NCI-H2081 treated with DMSO at 0.1 percent for 48 hours (cell line): ENCODE results near the gene PLEKHO1.
A peak's percentile ranks its signal among the peaks of the same experiment; 100 is the strongest.
"Not testable (repeated sequence)": the region's sequence is repeated elsewhere in the genome, so short reads cannot be mapped to it uniquely, and the experiment has no call there.

Experiments used
- DNase-seq: peaks from one replicate; lab custom pipeline; 2025; lab: John Stamatoyannopoulos, UW

PLEKHO1 gene

DNA sequence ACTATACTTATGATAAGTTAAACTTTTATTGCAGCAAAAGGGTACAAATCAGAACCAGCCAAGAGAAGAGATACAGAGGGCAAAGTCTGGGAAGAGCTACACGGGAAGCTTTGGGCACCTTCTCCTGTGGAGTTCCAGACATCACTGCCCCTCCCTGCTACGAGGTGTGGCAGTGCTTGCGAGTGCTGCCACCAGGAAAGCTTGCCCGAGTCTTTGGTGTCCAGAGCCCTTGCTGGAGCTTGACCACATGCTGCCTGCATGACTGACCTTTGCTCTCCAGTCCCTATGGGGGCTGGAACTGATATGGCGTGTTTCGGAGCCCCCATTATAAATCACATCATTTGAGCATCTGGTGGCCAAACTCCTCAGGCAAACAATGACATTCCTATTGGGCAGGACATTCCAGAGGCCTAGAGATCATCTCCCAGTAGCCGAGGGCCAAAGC lies 23.4 kb downstream of the PLEKHO1 start:
- no peak for DNase-seq

DNA sequence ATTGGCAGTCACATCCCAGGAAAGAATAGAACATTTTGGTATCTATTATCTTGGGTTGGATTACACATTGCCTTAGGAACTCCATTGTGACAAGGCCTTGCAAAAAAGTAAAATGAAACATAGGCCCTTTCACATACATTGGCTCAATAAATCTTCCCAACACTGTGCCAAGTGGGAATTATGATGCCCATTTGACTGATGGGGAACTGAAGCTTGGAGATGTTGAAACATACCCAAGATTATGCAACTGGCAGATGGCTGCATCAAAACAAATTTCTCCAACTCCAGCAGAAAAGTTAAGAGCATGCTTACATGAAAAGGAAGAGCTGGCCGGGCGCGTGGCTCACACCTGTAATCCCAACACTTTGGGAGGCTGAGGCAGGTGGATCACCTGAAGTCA lies 26.9 kb downstream of the PLEKHO1 start:
- no peak for DNase-seq

DNA sequence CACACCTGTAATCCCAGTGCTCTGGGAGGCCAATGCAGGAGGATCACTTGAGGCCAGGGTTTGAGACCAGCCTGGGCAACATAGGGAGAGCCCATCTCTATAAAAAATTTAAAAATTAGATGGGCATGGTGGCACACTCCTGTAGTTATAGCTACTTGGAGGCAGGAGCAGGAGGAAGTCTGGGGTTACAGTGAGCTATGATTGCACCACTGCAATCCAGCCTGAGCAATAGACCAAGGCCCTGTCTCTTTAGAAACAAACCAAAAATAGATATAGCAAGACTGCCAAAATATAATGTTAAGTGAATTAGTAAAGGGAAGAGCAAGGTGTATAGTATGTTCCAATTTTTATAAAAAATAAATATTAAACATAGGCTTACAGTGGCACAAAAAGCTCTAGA lies 28.8 kb downstream of the PLEKHO1 start:
- no peak for DNase-seq

DNA sequence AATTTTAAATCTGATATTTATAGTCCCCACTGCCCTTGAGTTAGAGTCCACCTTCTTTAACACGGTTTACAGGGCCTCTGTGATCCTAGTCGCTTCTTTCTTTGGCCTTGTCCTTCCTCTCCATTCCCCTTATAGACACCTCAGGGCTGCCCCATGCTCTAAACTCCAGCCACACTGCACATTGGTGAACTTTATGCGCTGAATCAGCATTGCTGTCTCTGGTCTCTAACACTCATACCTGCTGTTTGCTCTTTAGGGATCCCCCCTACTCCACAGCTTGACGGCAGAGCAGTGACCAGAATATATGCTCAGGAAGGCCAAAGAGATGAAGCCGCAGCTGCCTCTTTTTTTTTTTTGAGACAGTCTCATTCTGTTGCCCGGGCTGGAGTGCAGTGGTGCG lies 30.2 kb downstream of the PLEKHO1 start:
- no peak for DNase-seq

DNA sequence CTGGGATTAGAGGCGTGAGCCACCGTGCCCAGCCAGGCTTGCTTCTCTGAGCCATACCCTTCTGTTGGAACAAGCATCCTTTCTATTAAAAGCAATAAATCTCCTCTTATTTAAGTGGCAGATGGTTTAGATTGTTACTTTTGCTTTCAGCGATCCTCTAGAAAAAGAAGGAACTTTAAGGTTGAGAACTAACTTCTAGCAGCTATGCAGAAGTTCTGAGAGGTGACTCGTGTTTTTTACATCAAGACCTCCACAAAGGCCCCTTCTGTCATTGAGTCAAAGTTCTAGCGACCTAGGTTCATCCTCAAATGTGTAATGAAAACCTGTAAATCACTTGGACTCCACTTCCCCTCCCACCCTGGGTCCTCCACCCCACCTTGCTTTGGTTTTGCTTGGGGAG lies 30.8 kb downstream of the PLEKHO1 start:
- no peak for DNase-seq

DNA sequence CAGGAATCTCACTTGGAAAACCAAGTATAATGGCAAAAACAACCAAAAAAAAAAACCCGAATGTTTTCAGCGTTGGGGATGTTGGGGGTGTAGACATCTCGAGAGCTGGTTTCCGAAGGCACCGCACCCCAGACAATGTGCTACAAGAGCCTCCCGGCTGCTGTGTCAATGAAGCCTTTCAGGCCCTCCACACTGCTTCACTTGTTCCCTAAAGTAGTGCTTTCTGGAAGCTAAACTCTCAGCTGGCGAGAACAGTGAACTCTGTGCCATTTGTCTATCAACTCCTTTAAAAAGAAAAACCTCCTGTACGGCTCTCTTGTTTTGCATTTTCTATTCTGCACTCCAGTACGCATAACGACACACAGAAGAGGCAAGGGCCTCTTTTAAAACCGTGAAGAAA lies 32.5 kb downstream of the PLEKHO1 start:
- no peak for DNase-seq

DNA sequence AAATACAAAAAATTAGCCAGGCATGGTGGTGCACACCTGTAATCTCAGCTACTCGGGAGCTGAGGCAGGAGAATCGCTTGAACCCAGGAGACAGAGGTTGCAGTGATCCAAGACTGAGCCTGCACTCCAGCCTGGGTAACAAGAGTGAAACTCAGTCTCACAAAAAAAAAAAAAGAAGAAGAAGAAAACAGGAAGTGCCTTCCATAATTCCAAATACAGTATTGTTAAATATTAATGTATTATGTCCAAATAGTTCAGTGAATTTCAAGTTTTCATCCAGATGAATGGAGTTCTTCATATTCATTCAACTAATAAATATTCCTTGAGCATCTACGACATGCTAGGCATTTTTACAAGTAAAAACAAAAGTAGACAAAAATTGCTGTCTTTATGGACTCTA lies 33.3 kb downstream of the PLEKHO1 start:
- DNase-seq = no peak

DNA sequence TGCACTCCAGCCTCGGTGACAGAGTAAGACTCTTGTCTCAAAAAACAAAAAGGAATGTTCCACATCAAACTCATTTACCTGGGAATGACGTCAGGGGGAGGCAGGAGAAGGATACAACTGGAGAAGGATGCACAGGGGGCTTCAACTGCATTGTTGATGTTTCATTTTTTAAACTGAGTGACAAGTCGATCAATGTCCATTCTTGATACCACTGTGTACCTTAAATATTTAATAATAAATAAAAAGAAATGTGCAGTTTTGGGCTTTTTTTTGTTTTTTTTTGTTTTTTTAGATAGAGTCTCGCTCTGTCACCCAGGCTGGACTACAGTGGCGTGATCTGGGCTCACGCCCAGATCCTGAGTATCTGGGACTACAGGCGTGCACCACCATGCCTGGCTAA lies 35.8 kb downstream of the PLEKHO1 start:
- no peak for DNase-seq

DNA sequence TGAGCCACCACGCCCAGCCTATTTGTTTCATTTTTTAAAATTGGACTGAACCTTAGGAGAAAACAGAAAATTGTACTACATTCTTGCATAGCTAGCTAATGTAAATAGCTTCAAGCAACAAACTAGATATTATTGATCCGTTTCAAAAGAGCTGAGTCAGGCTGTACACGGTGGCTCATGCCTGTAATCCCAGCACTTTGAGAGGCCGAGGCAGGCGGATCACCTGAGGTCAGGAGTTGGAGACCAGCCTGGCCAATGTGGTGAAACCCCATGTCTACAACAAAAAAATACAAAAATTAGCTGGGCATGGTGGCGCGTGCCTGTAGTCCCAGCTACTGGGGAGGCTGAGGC lies 36.7 kb downstream of the PLEKHO1 start:
- DNase-seq = not testable (repeated sequence)

DNA sequence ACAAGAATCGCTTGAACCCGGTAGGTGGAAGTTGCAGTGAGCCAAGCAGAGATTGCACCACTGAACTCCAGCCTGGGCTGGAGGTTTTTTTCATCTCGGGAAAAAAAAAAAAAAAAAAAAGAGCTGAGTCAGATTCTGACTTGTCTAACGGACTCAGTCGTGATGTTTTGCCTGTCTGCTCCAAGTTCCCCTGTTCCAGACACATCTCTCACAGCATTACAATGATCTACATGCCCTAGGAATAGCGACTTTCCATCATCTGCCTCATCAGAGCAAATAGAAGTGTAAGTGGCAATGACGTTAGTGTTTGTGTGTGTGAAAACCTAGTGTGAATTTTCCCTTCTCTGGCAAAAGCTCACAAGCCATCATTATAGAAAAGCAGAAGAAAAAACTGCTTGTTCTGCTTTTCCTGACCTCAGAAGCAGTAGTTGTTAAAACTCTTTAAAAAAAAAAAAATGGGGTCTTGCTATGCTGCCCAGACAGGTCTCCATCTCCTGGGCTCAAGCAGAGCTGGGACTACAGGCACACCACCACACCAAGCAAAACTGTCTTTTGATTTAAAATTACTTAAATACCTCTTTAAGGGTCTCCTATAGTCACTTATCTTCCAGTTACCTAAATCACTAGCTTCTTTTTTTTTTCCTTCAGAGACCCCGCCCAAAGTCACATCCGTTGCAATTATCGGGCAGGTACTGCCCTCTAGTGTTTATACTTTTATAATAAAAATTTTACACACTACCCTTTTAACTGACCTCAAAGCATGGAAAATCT lies 37.3 kb downstream of the PLEKHO1 start:
- DNase-seq = peak; percentile 47

DNA sequence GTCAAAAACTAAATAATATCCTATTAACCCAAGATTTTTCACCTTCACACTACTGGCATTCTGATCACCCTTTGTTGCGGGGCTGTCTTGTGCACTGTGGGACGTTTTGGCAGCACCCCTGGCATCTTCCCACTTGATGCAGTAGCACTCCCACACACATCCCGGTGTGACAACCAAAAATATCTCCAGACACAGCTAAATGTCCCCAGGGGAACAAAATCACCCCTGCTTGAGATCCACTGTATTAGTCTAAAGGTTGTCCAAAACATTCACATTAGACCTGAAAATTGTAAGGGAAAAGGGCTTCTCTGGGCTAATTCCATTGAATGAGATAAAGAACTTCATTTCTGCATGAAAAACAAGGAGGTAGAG lies 37.8 kb downstream of the PLEKHO1 start:
- no peak for DNase-seq

DNA sequence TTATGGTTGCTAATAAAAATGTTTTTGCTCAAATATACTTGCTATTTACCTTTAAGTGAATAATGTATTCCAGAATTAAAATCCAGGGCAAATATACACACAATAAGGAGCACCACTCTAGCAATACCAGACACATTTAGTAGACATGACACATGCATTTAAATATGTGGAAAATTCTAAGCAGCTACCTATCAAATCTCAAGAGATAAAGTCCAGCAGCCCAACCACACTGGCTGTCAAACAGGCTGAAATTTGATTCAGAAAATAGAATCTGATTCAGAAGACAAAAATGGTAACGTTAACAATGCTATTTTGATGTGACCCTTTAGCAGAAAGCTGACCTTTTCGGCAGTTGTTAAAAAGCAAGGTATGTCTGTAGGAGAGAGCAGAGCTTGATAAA lies 42.3 kb downstream of the PLEKHO1 start:
- DNase-seq = no peak

DNA sequence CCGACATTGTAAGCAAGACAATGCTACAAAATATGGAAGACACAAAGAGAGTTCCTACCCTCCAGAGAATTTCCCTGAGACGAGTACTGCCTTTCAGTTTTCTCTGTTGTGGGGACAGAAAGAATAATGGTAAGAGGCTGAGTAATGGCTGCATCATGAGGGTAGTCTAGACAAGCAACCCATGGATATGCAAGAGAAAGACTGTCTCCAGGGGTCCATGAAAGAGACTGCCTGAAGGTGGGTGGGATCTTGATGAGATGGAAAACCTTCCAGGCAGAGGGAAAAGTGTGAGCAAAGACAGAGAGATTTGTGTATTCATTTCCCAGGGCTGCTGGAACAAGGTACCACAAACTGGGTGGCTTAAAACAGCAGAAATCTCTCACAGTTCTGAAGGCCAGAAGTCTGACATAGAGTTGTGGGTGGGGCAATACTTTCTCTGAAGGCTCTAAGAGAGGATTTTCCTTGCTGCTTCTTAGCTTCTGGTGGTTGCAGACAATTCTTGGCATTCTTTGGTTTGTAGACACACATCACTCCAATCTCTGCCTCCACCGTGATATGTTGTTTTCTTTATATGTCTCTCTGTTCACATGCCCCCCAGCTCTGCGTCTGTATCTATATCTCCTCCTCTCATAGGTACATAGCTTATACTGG lies 44.8 kb downstream of the PLEKHO1 start:
- no peak for DNase-seq

DNA sequence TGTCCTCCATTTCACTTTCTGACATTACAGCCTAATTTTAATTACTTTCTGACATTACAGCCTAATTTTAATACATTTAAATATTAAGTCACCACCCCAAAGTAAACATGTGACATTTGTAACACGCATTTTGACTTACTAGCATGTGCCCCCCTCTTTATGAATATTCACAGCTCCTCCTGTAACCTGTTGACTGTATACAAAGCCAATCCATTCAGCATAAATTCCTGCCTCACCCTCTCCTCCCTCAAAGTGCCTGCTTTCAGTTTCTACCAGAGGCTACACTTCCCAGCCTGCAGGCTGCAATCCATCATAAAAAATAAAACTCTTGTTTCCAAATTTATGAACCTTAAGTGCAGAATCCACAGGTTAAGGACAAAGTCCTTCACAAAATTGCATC lies 46.7 kb downstream of the PLEKHO1 start:
- DNase-seq = no peak

DNA sequence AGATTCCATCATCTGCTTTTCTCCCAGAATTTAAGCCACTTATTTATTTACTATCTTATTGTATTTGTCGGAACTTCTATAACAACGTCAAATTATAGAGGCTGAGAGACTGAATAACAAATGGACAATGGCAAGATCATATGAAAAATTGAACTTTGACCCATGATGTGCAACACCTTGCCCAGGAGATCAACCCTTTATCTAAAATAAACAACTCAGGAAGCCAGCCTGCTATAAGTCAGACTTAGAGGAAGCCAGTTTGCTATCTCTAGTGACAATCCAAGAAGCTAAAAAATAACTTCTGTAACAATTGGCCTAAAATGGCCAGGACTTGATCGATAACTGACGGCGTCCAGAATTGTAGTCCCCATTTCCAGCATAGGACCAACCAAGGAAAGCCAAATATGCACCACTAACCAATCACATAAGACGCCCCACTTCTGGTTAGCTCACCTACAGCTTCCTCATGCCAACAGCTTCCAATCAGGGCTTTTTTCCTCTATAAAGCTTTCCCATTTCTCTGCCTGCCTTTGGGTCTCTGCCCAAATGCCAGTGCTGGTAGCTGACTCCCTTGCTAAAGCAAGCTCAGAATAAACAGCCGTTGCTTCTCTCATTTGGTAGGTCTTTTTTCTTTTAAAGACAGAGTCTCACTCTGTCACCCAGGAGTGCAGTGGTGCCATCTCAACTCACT lies 57.7 kb downstream of the PLEKHO1 start:
- no peak for DNase-seq

DNA sequence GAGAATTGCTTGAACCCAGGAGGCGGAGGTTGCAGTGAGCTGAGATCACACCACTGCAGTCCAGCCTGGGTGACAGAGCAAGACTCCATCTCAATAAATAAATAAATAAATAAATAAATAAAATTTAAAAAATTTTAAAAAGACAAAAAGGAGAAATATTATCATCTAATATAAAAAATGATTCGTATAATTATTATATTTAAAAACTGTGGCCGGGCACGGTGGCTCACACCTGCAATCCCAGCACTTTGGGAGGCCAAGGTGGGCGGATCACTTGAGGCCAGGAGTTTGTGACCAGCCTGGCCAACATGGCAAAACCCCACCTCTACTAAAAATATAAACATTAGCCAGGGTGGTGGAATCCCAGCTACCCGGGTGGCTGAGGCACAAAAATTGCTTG lies 58.7 kb downstream of the PLEKHO1 start:
- not testable (repeated sequence) for DNase-seq
